ENCODE results near the gene NKX1-1.

GRCh38 chr4:1358421-1359143 lies 47.7 kb downstream of the NKX1-1 start:
- TF ChIP-seq POLR2AphosphoS5 (IDR thresholded peaks at IDR 0.05; ENCODE audit: low read depth, low read length) = no peak
- TF ChIP-seq POLR2A (IDR thresholded peaks at IDR 0.05; ENCODE audit: low read depth, low read length) = no peak
- no peak for TF ChIP-seq TAF1 (IDR thresholded peaks at IDR 0.05; ENCODE audit: low read depth, low read length)
- no peak for TF ChIP-seq PAX5 (IDR thresholded peaks at IDR 0.05; ENCODE audit: insufficient read depth, low read length, severe bottlenecking)
- TF ChIP-seq SPI1 (IDR thresholded peaks at IDR 0.05; ENCODE audit: low read depth, low read length) = no peak
- no peak for TF ChIP-seq POU2F2 (IDR thresholded peaks at IDR 0.05; ENCODE audit: low read depth, low read length)

Measured in GM12891 (cell line).